GM12878 (cell line): ENCODE measurements around the gene NUAK1. TPM values are rescaled to one million over a fixed set of nuclear protein-coding genes. Genes with fewer than 3 reads are reported as not detected.

ENCODE experiments used
- ATAC-seq: fragments of 200-7000 bp; cut with Tn5 transposase; 3 replicates; pipeline ENCODE4 v1.9.1; 2020; ENCODE audit warnings: mild to moderate bottlenecking, moderate library complexity
- BruUV-seq: library from RNA; stranded (reverse); fragments of 400-500 nt; replicated peaks from 2 replicates; lab custom pipeline; 2021; lab: Mats Ljungman, UMichigan
- CTCF ChIA-PET: fragments of 300-600 bp; sonication (Branson Sonifier 250); formaldehyde crosslinking; extraction: SDS; loops from one replicate; lab custom pipeline; 2021; ENCODE audit warnings: inconsistent platforms; lab: Yijun Ruan, JAX
- POLR2A ChIA-PET: fragments of 350-600 bp; formaldehyde crosslinking; extraction: SDS; loops from one replicate; lab custom pipeline; 2021; ENCODE audit warnings: inconsistent platforms; lab: Charles Lee
- RAD21 ChIA-PET: fragments of 300-600 bp; sonication (Branson Sonifier 250); formaldehyde crosslinking; loops from one replicate; lab custom pipeline; 2023; ENCODE audit warnings: antibody characterized with exemption; ENCODE audit not compliant: unreplicated experiment; lab: Charles Lee
- SMC1A ChIA-PET: fragments of 300-600 bp; sonication (Branson Sonifier 250); formaldehyde crosslinking; loops from one replicate; lab custom pipeline; 2023; ENCODE audit not compliant: unreplicated experiment, uncharacterized antibody; lab: Charles Lee
- DNase-seq: peaks from one replicate; pipeline ENCODE4 v3.0.0-alpha.2; 2011; ENCODE audit warnings: low read depth, low spot score
- FAIRE-seq: peaks from 3 replicates; lab custom pipeline; 2011; peaks lifted over from hg19 to GRCh38; lab: Jason Lieb, UNC
- H2AFZ ChIP-seq: 2 replicates; pipeline ENCODE4 v1.6.0; 2011; ENCODE audit warnings: low read depth, low read length, control low read depth; ENCODE audit not compliant: control insufficient read depth
- H3K27ac ChIP-seq: 2 replicates; pipeline ENCODE4 v1.5.1; 2011; ENCODE audit warnings: control low read depth; ENCODE audit not compliant: control insufficient read depth, insufficient read depth
- H3K27me3 ChIP-seq, 2 experiments: replicated peaks in 1 of 2; 2 replicates each; pipeline versions ENCODE4 v1.6.0 to v1.6.1; 2011; ENCODE audit warnings: low read length in 1 of 2; ENCODE audit not compliant: control insufficient read depth in 2 of 2, insufficient read depth in 2 of 2
- H3K36me3 ChIP-seq, 2 experiments: 2 replicates each; pipeline ENCODE4 v1.5.1; 2011; ENCODE audit warnings: low read length in 1 of 2; ENCODE audit not compliant: control insufficient read depth in 2 of 2, insufficient read depth in 2 of 2
- H3K4me1 ChIP-seq: 2 replicates; pipeline ENCODE4 v1.6.1; 2011; ENCODE audit warnings: mild to moderate bottlenecking, low read length, moderate library complexity, mixed read lengths; ENCODE audit not compliant: control insufficient read depth, insufficient read depth
- H3K4me2 ChIP-seq: 2 replicates; pipeline ENCODE4 v1.6.0; 2011; ENCODE audit warnings: control low read depth; ENCODE audit not compliant: control insufficient read depth, insufficient read depth
- H3K4me3 ChIP-seq: fragments of 200-600 bp; sonication (generic); 2 replicates; pipeline ENCODE4 v1.5.1; 2016
- H3K79me2 ChIP-seq: 2 replicates; pipeline ENCODE4 v1.6.0; 2011; ENCODE audit warnings: low read length; ENCODE audit not compliant: control insufficient read depth, insufficient read depth
- H3K9ac ChIP-seq: 2 replicates; pipeline ENCODE4 v1.8.0; 2011; ENCODE audit warnings: low read length, control low read depth, mixed read lengths; ENCODE audit not compliant: control insufficient read depth, insufficient read depth
- H3K9me3 ChIP-seq: replicated peaks from 3 replicates; pipeline ENCODE4 v1.5.1; 2011; ENCODE audit warnings: mild to moderate bottlenecking, low read length; ENCODE audit not compliant: control insufficient read depth, insufficient read depth
- H4K20me1 ChIP-seq: 2 replicates; pipeline ENCODE4 v1.6.0; 2011; ENCODE audit not compliant: control insufficient read depth, insufficient read depth
- ASH2L ChIP-seq: fragments of 300-600, 200-600 bp; sonication (generic); IDR thresholded peaks from 2 replicates; pipeline ENCODE4 v1.6.1; 2017; ENCODE audit warnings: low read depth, mild to moderate bottlenecking, borderline replicate concordance
- BMI1 ChIP-seq: fragments of 450-650 bp; IDR thresholded peaks from 2 replicates; pipeline ENCODE4 v1.6.1; 2016; ENCODE audit warnings: mild to moderate bottlenecking, moderate library complexity, borderline replicate concordance
- EGR1 ChIP-seq, 2 experiments: IDR thresholded peaks; 1 replicate in 1 of 2; 2 replicates in 1 of 2; pipeline ENCODE4 v1.6.1; 2011 to 2012; ENCODE audit warnings: low read depth in 2 of 2, low read length in 2 of 2, borderline replicate concordance in 1 of 2, mild to moderate bottlenecking in 1 of 2, moderate library complexity in 1 of 2
- POLR2A ChIP-seq: IDR thresholded peaks from 2 replicates; pipeline ENCODE4 v1.6.1; 2011; ENCODE audit warnings: low read depth, mild to moderate bottlenecking, low read length
- RAD21 ChIP-seq: IDR thresholded peaks from 2 replicates; pipeline ENCODE4 v1.6.1; 2011; ENCODE audit warnings: mild to moderate bottlenecking, low read depth, low read length, moderate library complexity; ENCODE audit not compliant: insufficient read depth
- REST ChIP-seq: IDR thresholded peaks from 2 replicates; pipeline ENCODE4 v1.6.1; 2012; ENCODE audit warnings: mild to moderate bottlenecking, low read depth, low read length
- SIX5 ChIP-seq: IDR thresholded peaks from 2 replicates; pipeline ENCODE4 v1.6.1; 2011; ENCODE audit warnings: mild to moderate bottlenecking, low read depth, low read length, moderate library complexity; ENCODE audit not compliant: severe bottlenecking
- SMAD1 ChIP-seq: fragments of 450-650 bp; IDR thresholded peaks from 2 replicates; pipeline ENCODE4 v1.6.1; 2018; ENCODE audit warnings: mild to moderate bottlenecking, low read depth; ENCODE audit not compliant: partially characterized antibody
- SMARCA5 ChIP-seq: fragments of 450-650 bp; IDR thresholded peaks from 2 replicates; pipeline ENCODE4 v1.6.1; 2017; ENCODE audit warnings: mild to moderate bottlenecking
- ZBTB11 ChIP-seq: fragments of 450-650 bp; formaldehyde crosslinking; IDR thresholded peaks from 2 replicates; pipeline ENCODE4 v1.5.0; 2022; ENCODE audit warnings: mild to moderate bottlenecking, missing genetic modification characterization
- ZNF207 ChIP-seq: fragments of 450-650 bp; IDR thresholded peaks from 2 replicates; pipeline ENCODE4 v1.6.1; 2014; ENCODE audit warnings: antibody characterized with exemption, mild to moderate bottlenecking, borderline replicate concordance
- WGBS: methylation state at CpG from one replicate; pipeline ENCODE4 v1.1.6; 2016; ENCODE audit warnings: low lambda C conversion rate; ENCODE audit not compliant: insufficient replicate concordance, insufficient coverage; ENCODE audit errors: missing lambda C conversion rate; 5-methylcytosine and 5-hydroxymethylcytosine counted together
- in situ Hi-C: fragments of 300-500 bp; cut with MboI; formaldehyde crosslinking; loops from 9 replicates; pipeline ENCODE4 v1.14.3; 2018; ENCODE audit warnings: mixed read lengths
- intact Hi-C: fragments of 100-400 bp; cut with micrococcal nuclease; formaldehyde crosslinking; loops from one replicate; pipeline ENCODE4 v1.14.2; 2022; ENCODE audit not compliant: unreplicated experiment
- polyA plus RNA-seq, 11 experiments: library from polyadenylated mRNA; depleted of rRNA in 4 of 11; unstranded in 6 of 11; stranded (reverse) in 5 of 11; fragments of >200 nt; fragmentation: Nextera tagmentation in 4 of 11; fragmentation: Illumina TruSeq in 1 of 11; extraction: Ambion mirVana in 4 of 11; extraction: Trizol in 1 of 11; gene quantifications; 1 replicate in 1 of 11; 2 replicates in 10 of 11; pipeline versions ENCODE4 v1.2.1 to v1.2.3, GENCODE V29; 2011 to 2016; ENCODE audit warnings: inconsistent platforms in 2 of 11, missing spikeins in 2 of 11, low read depth in 1 of 11
- total RNA-seq, 4 experiments: library from RNA; depleted of rRNA in 3 of 4; stranded (reverse); fragments of >200 nt in 3 of 4; fragmentation: Illumina TruSeq in 1 of 4; extraction: Trizol in 1 of 4; gene quantifications; 2 replicates each; pipeline versions ENCODE4 v1.2.1 to v1.2.3, GENCODE V29; 2013 to 2021

The NUAK1 gene
- total and polyA plus RNA-seq, 10 of the 15 experiments (the other 5 are each of a cell fraction or from before 2014, with no cell fraction given), result 0.03 to 0.42 (median 0.08) TPM; not detected in 2

- ChIA-PET POLR2A (no interaction called here), SMC1A (interaction anchor here (0.6 kb wide), 1 partner anchor 662 kb away, joined by 3 read pairs; no protein-coding TSS in a partner anchor), CTCF (no interaction called here), RAD21 (no interaction called here)
- H3K27me3 ChIP-seq, result peaks cover 0 to 2% of the 10 kb centered on the region in 2 experiments; a peak in 1 of 4 replicates
- no peak overlapping the region for H3K4me3 ChIP-seq
- WGBS, result 11% methylated on average over 4 of the region's 4 CpGs
- H3K27ac ChIP-seq, result no peak overlapping the region
- intact Hi-C loops (no loop called here), in situ Hi-C loops (no loop called here)
- DNase-seq (no peak), ATAC-seq (no peak), FAIRE-seq (no peak)
- H2AFZ ChIP-seq, result no peak overlapping the region
- BruUV-seq, result no TSS peak
- TF ChIP-seq SIX5, result no peak
- no peak for TF ChIP-seq POLR2A
- TF ChIP-seq REST, result no peak
- TF ChIP-seq ASH2L, result no peak
- TF ChIP-seq ZBTB11 (CRISPR knock-in tag), result no peak
- no peak for TF ChIP-seq SMAD1
- TF ChIP-seq RAD21, result no peak
- TF ChIP-seq EGR1 (IDR thresholded peaks at IDR 0.05; ENCODE audit: borderline replicate concordance in 1 of 2, low read depth in 2 of 2, low read length in 2 of 2), result no peak
- TF ChIP-seq ZNF207, result no peak
- no peak for TF ChIP-seq SMARCA5
- no peak for TF ChIP-seq BMI1
- H3K9me3 ChIP-seq, result no peaks in the 10 kb centered on the region
- H3K9ac ChIP-seq, result no peak overlapping the region
- H3K4me1 ChIP-seq, result no peaks in the 10 kb centered on the region
- H3K36me3 ChIP-seq, result no peaks in the 10 kb centered on the region
- no peaks in the 10 kb centered on the region for H3K79me2 ChIP-seq
- H4K20me1 ChIP-seq, result no peaks in the 10 kb centered on the region
- no peak overlapping the region for H3K4me2 ChIP-seq
Measured at GRCh38 chr12:106045251-106045674, 93.5 kb downstream of the NUAK1 start.
